OCI-LY7 (cell line): Measurements from ENCODE around the gene PACS2. TPM values are rescaled to one million over a fixed set of nuclear protein-coding genes. Genes with fewer than 3 reads are reported as not detected.

ENCODE experiments used
- BruUV-seq: library from RNA; stranded (reverse); fragments of 400-500 nt; replicated peaks from 2 replicates; lab custom pipeline; 2021; lab: Mats Ljungman, UMichigan
- CTCF ChIA-PET: fragments of 300-600 bp; sonication (Branson Sonifier 250); formaldehyde crosslinking; loops from one replicate; lab custom pipeline; 2022; ENCODE audit warnings: antibody characterized with exemption; ENCODE audit not compliant: unreplicated experiment; lab: Charles Lee
- POLR2A ChIA-PET: fragments of 300-600 bp; sonication (Branson Sonifier 250); formaldehyde crosslinking; loops from one replicate; lab custom pipeline; 2022; ENCODE audit warnings: antibody characterized with exemption; lab: Charles Lee
- DNase-seq: peaks from one replicate; pipeline ENCODE4 v3.0.0-alpha.2; 2015; ENCODE audit warnings: low spot score
- H2AFZ ChIP-seq: fragments of 200-600 bp; sonication (generic), shearing (Covaris generic); 2 replicates; pipeline ENCODE4 v1.6.1; 2014; ENCODE audit warnings: mild to moderate bottlenecking, antibody characterized with exemption, low read length, moderate library complexity
- H3K27ac ChIP-seq: fragments of 200-600 bp; sonication (generic); 2 replicates; pipeline ENCODE4 v1.5.1; 2014; ENCODE audit warnings: mixed run types, low read depth, mild to moderate bottlenecking, moderate library complexity, low read length, inconsistent platforms; ENCODE audit not compliant: poor library complexity, severe bottlenecking
- H3K36me3 ChIP-seq: fragments of 200-600 bp; sonication (generic); 2 replicates; pipeline ENCODE4 v1.6.1; 2014; ENCODE audit warnings: mild to moderate bottlenecking, antibody characterized with exemption, low read length, moderate library complexity, mixed read lengths; ENCODE audit not compliant: insufficient read depth
- H3K4me1 ChIP-seq: fragments of 200-600 bp; sonication (generic); 2 replicates; pipeline ENCODE4 v1.5.1; 2014; ENCODE audit warnings: mild to moderate bottlenecking, low read length; ENCODE audit not compliant: insufficient read depth, poor library complexity, severe bottlenecking
- H3K4me2 ChIP-seq: fragments of 200-600 bp; sonication (generic); 2 replicates; pipeline ENCODE4 v1.6.1; 2014; ENCODE audit warnings: mild to moderate bottlenecking, low read length
- H3K4me3 ChIP-seq: fragments of 200-600 bp; sonication (generic); 2 replicates; pipeline ENCODE4 v1.5.1; 2014; ENCODE audit warnings: mild to moderate bottlenecking, low read depth, low read length; ENCODE audit not compliant: poor library complexity, severe bottlenecking
- H3K79me2 ChIP-seq: fragments of 200-600 bp; sonication (generic); 2 replicates; pipeline ENCODE4 v1.6.1; 2016; ENCODE audit warnings: low read depth, mild to moderate bottlenecking, low read length, moderate library complexity, mixed read lengths; ENCODE audit not compliant: insufficient read depth
- H3K9me2 ChIP-seq: fragments of 200-600 bp; sonication (generic); 2 replicates; pipeline ENCODE4 v1.6.1; 2016; ENCODE audit warnings: mild to moderate bottlenecking, low read length, mixed read lengths; ENCODE audit not compliant: insufficient read depth
- H3K9me3 ChIP-seq: fragments of 200-600 bp; sonication (generic); 2 replicates; pipeline ENCODE4 v1.6.1; 2014; ENCODE audit warnings: mild to moderate bottlenecking, mixed run types, low read length, mixed read lengths
- H4K20me1 ChIP-seq: fragments of 200-600 bp; sonication (generic); 2 replicates; pipeline ENCODE4 v1.6.1; 2014; ENCODE audit warnings: mild to moderate bottlenecking, antibody characterized with exemption, low read length, moderate library complexity, mixed read lengths; ENCODE audit not compliant: insufficient read depth
- EZH2phosphoT487 ChIP-seq: fragments of 200-600 bp; sonication (generic); IDR thresholded peaks from 2 replicates; pipeline ENCODE4 v1.6.1; 2018; ENCODE audit warnings: low read depth, borderline replicate concordance, mild to moderate bottlenecking, mixed run types, antibody characterized with exemption, low read length, moderate library complexity, mixed read lengths
- intact Hi-C: fragments of 100-400 bp; cut with micrococcal nuclease; formaldehyde crosslinking; loops from one replicate; pipeline ENCODE4 v1.10.0; 2022; ENCODE audit not compliant: unreplicated experiment
- total RNA-seq, 2 experiments: library from RNA; depleted of rRNA in 1 of 2; stranded (reverse); fragments of >200 nt in 1 of 2; shearing (Covaris generic) in 1 of 2; gene quantifications; 2 replicates each; pipeline ENCODE4 v1.2.3, GENCODE V29; 2014 to 2022
- TF ChIP-seq, protein P1 (sequence below): fragments of 200-600 bp; sonication (generic); conservative IDR thresholded peaks from 2 replicates; pipeline ENCODE4 v1.5.1; 2014; ENCODE audit warnings: mild to moderate bottlenecking, antibody characterized with exemption, low read length, moderate library complexity, mixed read lengths

Gene PACS2
- total RNA-seq, 2 experiments from 2014 or later, result 45.4 to 46.9 TPM

DNA sequence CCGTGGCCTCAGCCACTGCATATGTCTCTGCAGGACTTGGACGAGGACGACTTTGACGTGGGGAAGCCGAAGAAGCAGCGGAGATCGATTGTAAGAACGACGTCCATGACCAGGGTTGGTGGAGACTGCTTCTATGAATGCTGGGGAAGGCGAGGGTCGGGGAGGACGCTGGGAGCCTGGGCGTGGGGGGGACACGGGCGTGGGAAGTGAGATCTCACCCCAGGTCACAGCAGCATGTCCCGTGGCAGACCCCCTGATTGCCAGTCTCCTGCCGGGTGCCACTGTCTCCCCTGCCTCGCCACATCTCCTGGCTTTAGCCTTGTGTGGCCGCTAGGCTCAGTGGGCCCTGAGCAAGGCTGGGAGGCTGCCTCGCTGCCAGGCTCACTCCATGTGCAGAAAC, 53.9 kb downstream of the PACS2 start:
- BruUV-seq, result no TSS peak
- Histone ChIP-seq H3K36me3 (no peaks in the 10 kb centered on the region), H3K79me2 (no peaks in the 10 kb centered on the region)

DNA sequence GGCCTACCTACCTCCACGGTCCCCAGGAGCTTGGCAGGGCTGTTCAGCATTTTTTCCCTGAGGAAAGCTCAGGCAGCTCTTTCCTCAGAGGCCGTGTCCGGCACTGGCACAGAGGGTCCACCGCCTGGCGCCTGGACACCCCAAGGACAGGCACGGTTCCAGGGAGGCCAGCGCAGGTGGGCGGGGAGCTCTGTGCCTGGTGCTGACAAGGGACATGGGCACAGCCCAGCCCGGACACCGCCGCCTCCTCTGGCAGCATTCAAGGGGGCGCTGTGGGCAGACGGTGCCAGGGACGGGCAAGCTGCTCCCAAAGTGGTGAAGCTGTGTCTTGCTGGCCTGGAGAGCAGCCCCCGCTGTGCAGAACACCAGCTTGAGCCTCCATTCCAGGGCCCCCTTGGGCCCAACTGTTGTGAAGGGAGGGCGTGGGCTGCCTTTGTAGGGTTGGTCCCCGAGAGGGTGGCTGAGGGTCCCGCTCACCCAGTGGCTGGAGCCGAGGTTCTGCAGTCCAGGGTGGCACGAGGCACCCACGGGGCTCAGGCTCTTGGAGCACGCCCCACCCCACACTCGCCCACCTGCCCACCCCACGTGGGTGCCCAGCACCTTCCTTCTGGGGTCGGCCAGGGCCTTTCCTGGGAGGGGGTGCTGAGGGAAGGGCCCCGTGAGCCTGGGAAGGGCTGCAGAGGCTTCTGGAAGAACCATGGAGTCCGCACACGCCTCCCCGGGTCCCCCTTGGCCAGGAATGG, 54.5 kb downstream of the PACS2 start:
- ChIA-PET CTCF (no interaction called here), POLR2A (no interaction called here)
- Histone ChIP-seq H3K79me2 (no peaks in the 10 kb centered on the region), H3K9me3 (no peaks in the 10 kb centered on the region), H4K20me1 (no peaks in the 10 kb centered on the region), H2AFZ (no peak overlapping the region), H3K4me1 (no peaks in the 10 kb centered on the region), H3K4me2 (no peak overlapping the region), H3K4me3 (no peak overlapping the region), H3K27ac (no peak overlapping the region), H3K9me2 (no peaks in the 10 kb centered on the region), H3K36me3 (no peaks in the 10 kb centered on the region)
- intact Hi-C loops, result no loop called here
- no peak for TF ChIP-seq EZH2phosphoT487
- TF ChIP-seq, protein P1, sequence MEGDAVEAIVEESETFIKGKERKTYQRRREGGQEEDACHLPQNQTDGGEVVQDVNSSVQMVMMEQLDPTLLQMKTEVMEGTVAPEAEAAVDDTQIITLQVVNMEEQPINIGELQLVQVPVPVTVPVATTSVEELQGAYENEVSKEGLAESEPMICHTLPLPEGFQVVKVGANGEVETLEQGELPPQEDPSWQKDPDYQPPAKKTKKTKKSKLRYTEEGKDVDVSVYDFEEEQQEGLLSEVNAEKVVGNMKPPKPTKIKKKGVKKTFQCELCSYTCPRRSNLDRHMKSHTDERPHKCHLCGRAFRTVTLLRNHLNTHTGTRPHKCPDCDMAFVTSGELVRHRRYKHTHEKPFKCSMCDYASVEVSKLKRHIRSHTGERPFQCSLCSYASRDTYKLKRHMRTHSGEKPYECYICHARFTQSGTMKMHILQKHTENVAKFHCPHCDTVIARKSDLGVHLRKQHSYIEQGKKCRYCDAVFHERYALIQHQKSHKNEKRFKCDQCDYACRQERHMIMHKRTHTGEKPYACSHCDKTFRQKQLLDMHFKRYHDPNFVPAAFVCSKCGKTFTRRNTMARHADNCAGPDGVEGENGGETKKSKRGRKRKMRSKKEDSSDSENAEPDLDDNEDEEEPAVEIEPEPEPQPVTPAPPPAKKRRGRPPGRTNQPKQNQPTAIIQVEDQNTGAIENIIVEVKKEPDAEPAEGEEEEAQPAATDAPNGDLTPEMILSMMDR, result no peak
- DNase-seq, result no peak
- BruUV-seq, result no TSS peak

More for the DNA sequence above, 53.9 kb downstream of the PACS2 start:
- H3K9me3 ChIP-seq, result no peaks in the 10 kb centered on the region
- no peaks in the 10 kb centered on the region for H3K9me2 ChIP-seq
- no peak for DNase-seq
- no peak overlapping the region for H3K27ac ChIP-seq
- TF ChIP-seq, protein P1, result no peak
- TF ChIP-seq EZH2phosphoT487, result no peak
- intact Hi-C loops, result no loop called here
- H4K20me1 ChIP-seq, result no peaks in the 10 kb centered on the region
- H3K4me2 ChIP-seq, result no peak overlapping the region
- no peak overlapping the region for H3K4me3 ChIP-seq
- H3K4me1 ChIP-seq, result no peaks in the 10 kb centered on the region
- no peak overlapping the region for H2AFZ ChIP-seq
- POLR2A ChIA-PET, result no interaction called here
- CTCF ChIA-PET, result no interaction called here

DNA sequence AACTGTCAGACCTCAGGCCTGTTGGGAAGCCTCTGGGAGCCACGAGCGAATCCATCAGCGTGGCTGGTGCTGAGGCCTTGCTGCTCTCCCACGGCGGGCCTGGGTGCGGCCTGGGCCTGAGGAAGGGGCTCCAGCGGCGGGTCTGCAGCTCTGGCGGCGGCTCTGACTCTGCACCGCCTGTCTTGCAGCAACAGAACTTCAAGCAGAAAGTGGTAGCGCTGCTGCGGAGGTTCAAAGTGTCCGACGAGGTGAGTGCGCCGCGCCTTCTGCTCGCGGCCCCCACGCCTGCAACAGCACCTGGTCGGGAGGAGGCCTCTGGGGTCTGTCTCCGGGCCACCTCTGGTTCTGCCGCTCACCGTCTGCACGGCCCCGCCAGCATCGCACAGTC, 55.1 kb downstream of the PACS2 start:
- H3K27ac ChIP-seq, result no peak overlapping the region
- TF ChIP-seq, protein P1, result no peak
- TF ChIP-seq EZH2phosphoT487, result no peak
- H3K4me1 ChIP-seq, result no peaks in the 10 kb centered on the region
- no peaks in the 10 kb centered on the region for H3K9me2 ChIP-seq
- CTCF ChIA-PET, result no interaction called here
- POLR2A ChIA-PET, result no interaction called here
- intact Hi-C loops, result loop anchor here (2.0 kb wide), 3 partner anchors 29 to 159 kb away; partner anchors contain the start of gene TEX22
- no peaks in the 10 kb centered on the region for H3K36me3 ChIP-seq
- no peak overlapping the region for H3K4me3 ChIP-seq
- no TSS peak for BruUV-seq
- no peaks in the 10 kb centered on the region for H3K79me2 ChIP-seq
- DNase-seq, result no peak
- H3K9me3 ChIP-seq, result no peaks in the 10 kb centered on the region
- H2AFZ ChIP-seq, result no peak overlapping the region
- no peaks in the 10 kb centered on the region for H4K20me1 ChIP-seq
- no peak overlapping the region for H3K4me2 ChIP-seq
